Camera-type eye (tissue), 1 donor: ENCODE results near the gene ZNF90. TPM values are rescaled to one million over a fixed set of nuclear protein-coding genes. Genes with fewer than 3 reads are reported as not detected.

ENCODE experiments used
- total RNA-seq: library from RNA; depleted of rRNA; stranded (reverse); fragments of >200 nt; gene quantifications from one replicate; pipeline ENCODE4 v1.2.3, GENCODE V29; 2014

The ZNF90 gene
- total RNA-seq = 8.5 TPM

DNA sequence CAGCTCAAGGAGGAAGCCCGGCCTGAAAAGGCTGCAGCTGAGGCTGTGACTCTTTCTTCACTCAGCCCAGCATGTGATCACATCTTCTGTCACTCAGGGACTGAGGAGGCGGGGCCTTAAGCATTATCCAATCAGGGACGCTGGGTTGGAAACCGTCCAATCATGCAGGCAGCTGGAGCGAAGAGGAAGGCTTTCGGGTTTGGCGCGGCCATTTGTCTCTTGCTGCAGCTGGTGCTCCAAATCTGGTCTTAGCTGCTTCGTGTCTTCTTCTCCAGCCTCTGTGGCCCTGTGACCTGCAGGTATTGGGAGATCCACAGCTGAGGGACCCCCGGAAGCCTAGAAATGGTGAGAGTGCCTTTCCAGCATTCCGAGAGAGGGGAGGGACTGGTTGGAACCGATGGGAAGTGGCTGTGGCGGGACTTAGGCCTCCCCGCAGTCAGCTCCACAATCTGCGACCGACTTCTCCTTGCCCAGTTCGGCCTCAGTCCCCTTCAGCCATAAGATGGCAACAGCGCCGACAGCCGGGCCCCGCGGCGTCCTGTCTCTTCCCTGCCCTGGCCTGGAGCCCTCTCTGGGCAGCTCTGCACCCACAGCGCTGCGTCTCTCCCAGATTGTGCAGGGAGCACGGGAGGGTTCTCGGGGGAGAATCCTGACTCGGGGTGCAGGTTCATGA, at the start of gene ZNF90:
Gene ZNF90 (plus strand): TSS at position 210 of the 673 bp plus-strand sequence. CDS start 133 bp downstream, at position 343.

DNA sequence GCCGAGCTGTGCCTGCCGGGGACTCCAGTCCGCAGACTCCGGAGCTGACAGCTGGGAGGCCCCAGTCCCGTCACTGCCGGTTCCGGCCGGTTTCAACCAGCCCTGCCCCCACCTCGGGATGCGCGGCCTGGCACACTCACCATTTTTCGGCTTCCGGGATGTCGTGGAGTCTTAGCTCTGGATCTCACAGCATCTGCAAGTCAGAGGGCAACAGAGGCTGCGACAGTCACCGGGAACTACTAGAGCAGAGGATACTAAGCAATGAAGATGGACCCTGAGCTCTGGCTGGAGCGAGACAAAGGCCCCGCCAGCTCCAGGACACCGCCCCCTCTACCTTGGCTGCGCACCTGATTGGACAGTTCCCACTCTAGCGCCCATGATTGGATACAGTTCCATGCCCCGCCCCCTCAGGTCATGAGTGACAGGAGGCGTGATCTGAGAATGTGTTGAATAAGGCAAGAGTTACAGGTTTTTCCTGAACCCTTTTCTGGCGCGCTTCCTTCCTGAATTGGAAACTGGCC, 38.5 kb upstream of the ZNF90 start, which contains the start of gene ZNF682:
Gene ZNF682 (minus strand): TSS at position 303 of the 521 bp plus-strand sequence. CDS start 160 bp downstream, at position 143.

DNA sequence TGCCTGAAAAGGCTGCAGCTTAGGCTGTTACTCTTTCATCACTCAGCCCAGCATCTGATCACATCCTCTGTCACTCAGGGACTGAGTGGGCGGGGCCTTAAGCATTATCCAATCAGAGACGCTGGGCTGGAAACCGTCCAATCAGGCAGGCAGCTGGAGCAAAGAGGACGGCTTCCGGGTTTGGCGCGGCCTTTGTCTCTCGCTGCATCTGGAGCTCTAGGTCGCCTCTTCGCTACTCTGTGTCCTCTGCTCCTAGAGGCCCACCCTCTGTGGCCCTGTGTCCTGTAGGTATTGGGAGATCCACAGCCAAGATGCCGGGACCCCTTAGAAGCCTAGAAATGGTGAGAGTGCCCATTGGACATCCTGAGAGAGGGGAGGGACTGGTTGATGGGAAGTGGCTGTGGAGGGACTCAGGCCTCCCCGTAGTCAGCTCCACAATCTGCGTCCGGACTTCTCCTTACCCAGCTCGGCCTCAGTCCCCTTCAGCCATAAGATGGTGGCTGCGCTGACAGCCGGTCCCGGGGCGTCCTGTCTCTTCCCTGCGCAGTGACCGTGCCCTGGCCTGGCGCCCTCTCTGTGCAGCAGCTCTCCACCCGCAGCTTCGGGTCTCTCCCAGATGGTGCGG, 89.3 kb downstream of the ZNF90 start, which contains the start of gene ZNF486:
Gene ZNF486 (plus strand): TSS at position 195 of the 625 bp plus-strand sequence. CDS start 117 bp downstream, at position 312.

Other genes with a start within 250 kb of the ZNF90 start
- gene ZNF253, start 212.1 kb upstream of the ZNF90 start, total RNA-seq = 56.9 TPM
- gene ZNF93, start 177.1 kb upstream of the ZNF90 start, total RNA-seq = 27.5 TPM
- gene ZNF682, start 38.5 kb upstream of the ZNF90 start, total RNA-seq = 10.9 TPM
- gene ZNF486, start 89.2 kb downstream of the ZNF90 start, total RNA-seq = 13.9 TPM